HepG2 (cell line): ENCODE data around the gene SRCAP. TPM values are rescaled to one million over a fixed set of nuclear protein-coding genes. Genes with fewer than 3 reads are reported as not detected.

Source experiments
- ADNP ChIP-seq: sonication (generic); formaldehyde crosslinking; IDR thresholded peaks from 2 replicates; pipeline ENCODE4 v1.4.0; 2020; ENCODE audit warnings: missing genetic modification reagents
- ARHGAP35 ChIP-seq: sonication (generic); formaldehyde crosslinking; IDR thresholded peaks from 2 replicates; pipeline ENCODE4 v1.9.0; 2022; ENCODE audit warnings: mild to moderate bottlenecking, inconsistent platforms, moderate library complexity, missing genetic modification reagents, borderline replicate concordance
- BORCS8-MEF2B ChIP-seq: sonication (generic); formaldehyde crosslinking; IDR thresholded peaks from 2 replicates; pipeline ENCODE4 v1.8.0; 2022; ENCODE audit warnings: mild to moderate bottlenecking, missing genetic modification reagents
- CCDC6 ChIP-seq: sonication (generic); formaldehyde crosslinking; IDR thresholded peaks from 2 replicates; pipeline ENCODE4 v1.8.1; 2022; ENCODE audit warnings: mild to moderate bottlenecking, missing genetic modification reagents, moderate library complexity
- FOXO1 ChIP-seq: sonication (generic); formaldehyde crosslinking; IDR thresholded peaks from 2 replicates; pipeline ENCODE4 v1.4.0; 2020; ENCODE audit warnings: missing genetic modification reagents
- IKZF4 ChIP-seq: sonication (generic); formaldehyde crosslinking; IDR thresholded peaks from 2 replicates; pipeline ENCODE4 v1.5.1; 2020; ENCODE audit warnings: borderline replicate concordance, mild to moderate bottlenecking, low read depth, missing genetic modification reagents; ENCODE audit errors: not compliant biosample characterization
- KAT2B ChIP-seq: fragments of 150-350 bp; IDR thresholded peaks from 2 replicates; pipeline ENCODE4 v1.6.1; 2014; ENCODE audit warnings: low read depth, low read length, borderline replicate concordance
- MNT ChIP-seq: fragments of 450-650 bp; IDR thresholded peaks from 2 replicates; pipeline ENCODE4 v1.6.1; 2016
- MTF2 ChIP-seq: sonication (generic); formaldehyde crosslinking; IDR thresholded peaks from 2 replicates; pipeline ENCODE4 v1.5.0; 2020; ENCODE audit warnings: missing genetic modification reagents, borderline replicate concordance
- MXD4 ChIP-seq: IDR thresholded peaks from 2 replicates; pipeline ENCODE4 v1.6.1; 2016; ENCODE audit warnings: mild to moderate bottlenecking, missing biosample characterization, missing genetic modification reagents
- MYC ChIP-seq: sonication (generic); formaldehyde crosslinking; IDR thresholded peaks from 2 replicates; pipeline ENCODE4 v1.9.0; 2021; ENCODE audit warnings: missing genetic modification reagents, borderline replicate concordance
- NFYB ChIP-seq: sonication (generic); formaldehyde crosslinking; IDR thresholded peaks from 2 replicates; pipeline ENCODE4 v1.4.0; 2020; ENCODE audit warnings: missing genetic modification reagents
- SIX4 ChIP-seq: sonication (generic); formaldehyde crosslinking; IDR thresholded peaks from 2 replicates; pipeline ENCODE4 v1.4.0; 2020; ENCODE audit warnings: missing genetic modification reagents
- TEAD3 ChIP-seq: optimal IDR thresholded peaks from 2 replicates; pipeline ENCODE3; 2016; ENCODE audit warnings: borderline replicate concordance
- ZBTB37 ChIP-seq: sonication (generic); formaldehyde crosslinking; IDR thresholded peaks from 2 replicates; pipeline ENCODE4 v1.4.0; 2020; ENCODE audit warnings: mild to moderate bottlenecking, missing genetic modification reagents
- ZEB1 ChIP-seq: IDR thresholded peaks from 2 replicates; pipeline ENCODE4 v1.6.1; 2012; ENCODE audit warnings: mild to moderate bottlenecking, low read depth, inconsistent platforms; ENCODE audit not compliant: insufficient replicate concordance
- ZFP36L2 ChIP-seq: sonication (generic); formaldehyde crosslinking; IDR thresholded peaks from 2 replicates; pipeline ENCODE4 v1.4.0; 2020; ENCODE audit warnings: missing genetic modification reagents
- ZNF547 ChIP-seq: sonication (generic); formaldehyde crosslinking; IDR thresholded peaks from 2 replicates; pipeline ENCODE4 v1.5.1; 2020; ENCODE audit warnings: mild to moderate bottlenecking, missing genetic modification reagents
- ZNF709 ChIP-seq: sonication (generic); formaldehyde crosslinking; IDR thresholded peaks from 2 replicates; pipeline ENCODE4 v1.5.0; 2020; ENCODE audit warnings: mild to moderate bottlenecking, missing genetic modification reagents
- polyA plus RNA-seq, 8 experiments: library from polyadenylated mRNA; depleted of rRNA in 3 of 8; stranded (reverse) in 7 of 8; unstranded in 1 of 8; fragments of >200 nt; fragmentation: Illumina TruSeq in 4 of 8; extraction: Trizol in 4 of 8; gene quantifications; 2 replicates each; pipeline versions ENCODE4 v1.2.1 to v1.2.3, GENCODE V29; 2011 to 2016; ENCODE audit warnings: low read depth in 4 of 8, missing spikeins in 1 of 8, mixed read lengths in 1 of 8; ENCODE audit not compliant: insufficient read depth in 1 of 8
- total RNA-seq, 5 experiments: library from RNA; depleted of rRNA; stranded (reverse); fragments of >200 nt; fragmentation: Illumina TruSeq; extraction: Trizol; gene quantifications; 2 replicates each; pipeline ENCODE4 v1.2.3, GENCODE V29; 2016; ENCODE audit warnings: low read depth in 1 of 5
- TF ChIP-seq, protein P1 (sequence below): sonication (generic); formaldehyde crosslinking; IDR thresholded peaks from 2 replicates; pipeline ENCODE4 v1.5.1; 2020; ENCODE audit warnings: mild to moderate bottlenecking, missing genetic modification reagents, borderline replicate concordance
- TF ChIP-seq, protein P2 (sequence below): sonication (generic); formaldehyde crosslinking; IDR thresholded peaks from 2 replicates; pipeline ENCODE4 v1.8.1; 2022; ENCODE audit warnings: mild to moderate bottlenecking, missing genetic modification reagents
- TF ChIP-seq, protein P3 (sequence below): sonication (generic); formaldehyde crosslinking; IDR thresholded peaks from 2 replicates; pipeline ENCODE4 v1.4.0; 2020; ENCODE audit warnings: missing genetic modification reagents, borderline replicate concordance

SRCAP gene
- total and polyA plus RNA-seq, 2 of the 13 experiments (the other 11 are each of a cell fraction or from before 2014, with no cell fraction given) = 4.9 to 9.0 TPM

DNA sequence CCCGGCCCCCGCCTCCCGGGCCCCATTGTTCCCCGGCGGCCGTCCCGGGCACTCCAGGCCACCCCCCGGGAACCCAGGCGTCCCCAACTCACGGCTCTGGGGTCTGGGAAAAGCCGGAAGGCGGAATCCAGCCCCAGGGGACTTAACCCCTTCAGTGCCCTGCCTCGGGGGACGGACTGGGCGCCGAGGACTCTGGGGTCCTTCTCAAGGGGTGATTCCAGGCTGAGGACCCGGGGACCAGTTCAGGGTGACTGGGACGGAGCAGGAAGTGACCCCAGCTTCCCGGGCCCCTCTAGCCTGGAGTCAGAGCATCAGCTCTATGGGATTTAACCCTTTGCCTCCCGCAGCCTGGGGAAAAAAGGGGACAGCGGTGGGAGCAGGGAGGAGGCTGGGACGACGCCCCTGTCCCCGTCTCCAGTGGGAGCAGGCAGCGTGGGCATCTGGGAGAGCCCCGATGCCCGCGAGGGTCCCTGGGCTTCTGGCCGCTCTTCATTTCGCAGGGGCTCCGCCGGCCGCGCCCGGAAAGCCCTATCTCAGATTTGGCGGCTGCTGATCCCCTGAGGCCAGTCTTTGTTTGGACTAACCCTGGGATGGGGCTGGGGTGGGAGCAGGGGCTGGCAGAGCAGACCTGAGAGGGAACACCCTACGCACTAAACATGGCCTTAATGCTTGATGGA, 88.1 kb downstream of the SRCAP start, which contains the start of gene ZNF629 (continued):
- TF ChIP-seq ZBTB37 (CRISPR knock-in tag) (no peak), BORCS8-MEF2B (CRISPR knock-in tag) (peak; percentile 79; the same call in 1 of the 2 replicates), MXD4 (CRISPR knock-in tag) (no peak), ARHGAP35 (CRISPR knock-in tag) (peak; percentile 82; the same call in 1 of the 2 replicates), TEAD3 (CRISPR knock-in tag) (peak; percentile 58), KAT2B (no peak), MNT (no peak), ZNF709 (CRISPR knock-in tag) (no peak), FOXO1 (CRISPR knock-in tag) (0 out of 2 replicates have a peak, but pooled peaks have one; percentile 10), MTF2 (CRISPR knock-in tag) (peak; percentile 78), ADNP (CRISPR knock-in tag) (no peak), ZNF547 (CRISPR knock-in tag) (0 out of 2 replicates have a peak, but pooled peaks have one; percentile 16), SIX4 (CRISPR knock-in tag) (peak; percentile 60; the same call in 1 of the 2 replicates), ZEB1 (peak; percentile 19), IKZF4 (peak; percentile 67), ZFP36L2 (no peak), NFYB (CRISPR knock-in tag) (peak; percentile 25; the same call in 1 of the 2 replicates), MYC (CRISPR knock-in tag) (no peak; the same call in 1 of the 2 replicates), CCDC6 (CRISPR knock-in tag) (peak; percentile 8; the same call in 1 of the 2 replicates)
- TF ChIP-seq, protein P1, sequence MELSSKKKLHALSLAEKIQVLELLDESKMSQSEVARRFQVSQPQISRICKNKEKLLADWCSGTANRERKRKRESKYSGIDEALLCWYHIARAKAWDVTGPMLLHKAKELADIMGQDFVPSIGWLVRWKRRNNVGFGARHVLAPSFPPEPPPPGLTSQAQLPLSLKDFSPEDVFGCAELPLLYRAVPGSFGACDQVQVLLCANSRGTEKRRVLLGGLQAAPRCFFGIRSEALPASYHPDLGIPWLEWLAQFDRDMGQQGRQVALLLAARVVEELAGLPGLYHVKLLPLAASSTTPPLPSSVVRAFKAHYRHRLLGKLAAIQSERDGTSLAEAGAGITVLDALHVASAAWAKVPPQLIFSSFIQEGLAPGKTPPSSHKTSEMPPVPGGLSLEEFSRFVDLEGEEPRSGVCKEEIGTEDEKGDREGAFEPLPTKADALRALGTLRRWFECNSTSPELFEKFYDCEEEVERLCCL = 0 out of 2 replicates have a peak, but pooled peaks have one; percentile 37
- TF ChIP-seq, protein P2, sequence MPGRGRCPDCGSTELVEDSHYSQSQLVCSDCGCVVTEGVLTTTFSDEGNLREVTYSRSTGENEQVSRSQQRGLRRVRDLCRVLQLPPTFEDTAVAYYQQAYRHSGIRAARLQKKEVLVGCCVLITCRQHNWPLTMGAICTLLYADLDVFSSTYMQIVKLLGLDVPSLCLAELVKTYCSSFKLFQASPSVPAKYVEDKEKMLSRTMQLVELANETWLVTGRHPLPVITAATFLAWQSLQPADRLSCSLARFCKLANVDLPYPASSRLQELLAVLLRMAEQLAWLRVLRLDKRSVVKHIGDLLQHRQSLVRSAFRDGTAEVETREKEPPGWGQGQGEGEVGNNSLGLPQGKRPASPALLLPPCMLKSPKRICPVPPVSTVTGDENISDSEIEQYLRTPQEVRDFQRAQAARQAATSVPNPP (CRISPR knock-in tag) = no peak
- TF ChIP-seq, protein P3, sequence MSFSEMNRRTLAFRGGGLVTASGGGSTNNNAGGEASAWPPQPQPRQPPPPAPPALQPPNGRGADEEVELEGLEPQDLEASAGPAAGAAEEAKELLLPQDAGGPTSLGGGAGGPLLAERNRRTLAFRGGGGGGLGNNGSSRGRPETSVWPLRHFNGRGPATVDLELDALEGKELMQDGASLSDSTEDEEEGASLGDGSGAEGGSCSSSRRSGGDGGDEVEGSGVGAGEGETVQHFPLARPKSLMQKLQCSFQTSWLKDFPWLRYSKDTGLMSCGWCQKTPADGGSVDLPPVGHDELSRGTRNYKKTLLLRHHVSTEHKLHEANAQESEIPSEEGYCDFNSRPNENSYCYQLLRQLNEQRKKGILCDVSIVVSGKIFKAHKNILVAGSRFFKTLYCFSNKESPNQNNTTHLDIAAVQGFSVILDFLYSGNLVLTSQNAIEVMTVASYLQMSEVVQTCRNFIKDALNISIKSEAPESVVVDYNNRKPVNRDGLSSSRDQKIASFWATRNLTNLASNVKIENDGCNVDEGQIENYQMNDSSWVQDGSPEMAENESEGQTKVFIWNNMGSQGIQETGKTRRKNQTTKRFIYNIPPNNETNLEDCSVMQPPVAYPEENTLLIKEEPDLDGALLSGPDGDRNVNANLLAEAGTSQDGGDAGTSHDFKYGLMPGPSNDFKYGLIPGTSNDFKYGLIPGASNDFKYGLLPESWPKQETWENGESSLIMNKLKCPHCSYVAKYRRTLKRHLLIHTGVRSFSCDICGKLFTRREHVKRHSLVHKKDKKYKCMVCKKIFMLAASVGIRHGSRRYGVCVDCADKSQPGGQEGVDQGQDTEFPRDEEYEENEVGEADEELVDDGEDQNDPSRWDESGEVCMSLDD (CRISPR knock-in tag) = peak; percentile 89; the same call in 1 of the 2 replicates
